ENCODE data around the gene CCDC183.
"Not testable (repeated sequence)": the region's sequence is repeated elsewhere in the genome, so short reads cannot be mapped to it uniquely, and the experiment has no call there.

Gene CCDC183

GRCh38 chr9:136840140-136840876, 44.2 kb downstream of the CCDC183 start:
- no peak overlapping the region for H3K27ac Mint-ChIP-seq
- H3K36me3 Mint-ChIP-seq (ENCODE audit: low read depth): peaks cover 5% of the 10 kb centered on the region
- H3K9me3 Mint-ChIP-seq: no peaks in the 10 kb centered on the region
- peaks cover 7% of the 10 kb centered on the region for H3K4me1 Mint-ChIP-seq (ENCODE audit: low read depth)
- H3K27me3 Mint-ChIP-seq: no peaks in the 10 kb centered on the region
- no peak overlapping the region for H3K4me3 Mint-ChIP-seq

- Mint-ChIP-seq H3K36me3 (ENCODE audit: low read depth) (peaks cover 5% of the 10 kb centered on the region), H3K9me3 (no peaks in the 10 kb centered on the region), H3K27ac (no peak overlapping the region), H3K4me1 (ENCODE audit: low read depth) (peaks cover 7% of the 10 kb centered on the region), H3K27me3 (no peaks in the 10 kb centered on the region), H3K4me3 (no peak overlapping the region)
Measured at GRCh38 chr9:136840877-136841645, 44.9 kb downstream of the CCDC183 start.

GRCh38 chr9:136841646-136842379, 45.7 kb downstream of the CCDC183 start:
- H3K27me3 Mint-ChIP-seq; H3K27ac Mint-ChIP-seq; H3K9me3 Mint-ChIP-seq; H3K36me3 Mint-ChIP-seq (ENCODE audit: low read depth); H3K4me1 Mint-ChIP-seq (ENCODE audit: low read depth): not testable (repeated sequence)
- peak overlapping the region; percentile 75 for H3K4me3 Mint-ChIP-seq

- H3K4me3 Mint-ChIP-seq: peak within 1 kb of the TSS; percentile 75
- not testable (repeated sequence) for H3K27ac Mint-ChIP-seq; H3K36me3 Mint-ChIP-seq (ENCODE audit: low read depth)
Measured at GRCh38 chr9:136842380-136842948, 46.3 kb downstream of the CCDC183 start, which contains the start of gene AJM1. TSS of gene AJM1 (plus strand) at chr9:136842478. CDS start at chr9:136844415, 1,937 bp downstream.

GRCh38 chr9:136843159-136843800, 47.1 kb downstream of the CCDC183 start:
- H3K4me1 Mint-ChIP-seq (ENCODE audit: low read depth): peaks cover 13% of the 10 kb centered on the region
- H3K27me3 Mint-ChIP-seq; H3K36me3 Mint-ChIP-seq (ENCODE audit: low read depth); H3K9me3 Mint-ChIP-seq; H3K27ac Mint-ChIP-seq: not testable (repeated sequence)
- peak overlapping the region; percentile 43 for H3K4me3 Mint-ChIP-seq

More at GRCh38 chr9:136842380-136842948, 46.3 kb downstream of the CCDC183 start, which contains the start of gene AJM1:
- H3K27me3 Mint-ChIP-seq; H3K4me1 Mint-ChIP-seq (ENCODE audit: low read depth); H3K9me3 Mint-ChIP-seq: not testable (repeated sequence)

- H3K27ac Mint-ChIP-seq; H3K36me3 Mint-ChIP-seq (ENCODE audit: low read depth); H3K27me3 Mint-ChIP-seq; H3K9me3 Mint-ChIP-seq: not testable (repeated sequence)
- Mint-ChIP-seq H3K4me3 (peak overlapping the region; percentile 43), H3K4me1 (ENCODE audit: low read depth) (peaks cover 15% of the 10 kb centered on the region)
Measured at GRCh38 chr9:136843801-136844740, 47.9 kb downstream of the CCDC183 start.

- Mint-ChIP-seq H3K27ac (no peak overlapping the region), H3K9me3 (no peaks in the 10 kb centered on the region), H3K27me3 (peaks cover 8% of the 10 kb centered on the region), H3K36me3 (ENCODE audit: low read depth) (peaks cover 3% of the 10 kb centered on the region), H3K4me3 (no peak overlapping the region), H3K4me1 (ENCODE audit: low read depth) (peaks cover 17% of the 10 kb centered on the region)
Measured at GRCh38 chr9:136844761-136845464, 48.8 kb downstream of the CCDC183 start.

- H3K4me1 Mint-ChIP-seq (ENCODE audit: low read depth): peaks cover 19% of the 10 kb centered on the region
- peaks cover 8% of the 10 kb centered on the region for H3K27me3 Mint-ChIP-seq
- no peak overlapping the region for H3K27ac Mint-ChIP-seq
- H3K9me3 Mint-ChIP-seq: no peaks in the 10 kb centered on the region
- no peak overlapping the region for H3K4me3 Mint-ChIP-seq
- H3K36me3 Mint-ChIP-seq (ENCODE audit: low read depth): no peaks in the 10 kb centered on the region
Measured at GRCh38 chr9:136845465-136846260, 49.5 kb downstream of the CCDC183 start.

- H3K27ac Mint-ChIP-seq: no peak overlapping the region
- H3K9me3 Mint-ChIP-seq: no peaks in the 10 kb centered on the region
- H3K4me3 Mint-ChIP-seq: peak overlapping the region; percentile 10
- H3K27me3 Mint-ChIP-seq: peaks cover 8% of the 10 kb centered on the region
- H3K36me3 Mint-ChIP-seq (ENCODE audit: low read depth): no peaks in the 10 kb centered on the region
- peaks cover 19% of the 10 kb centered on the region for H3K4me1 Mint-ChIP-seq (ENCODE audit: low read depth)
Measured at GRCh38 chr9:136846376-136847087, 50.4 kb downstream of the CCDC183 start.

- Mint-ChIP-seq H3K27me3 (peaks cover 8% of the 10 kb centered on the region), H3K36me3 (ENCODE audit: low read depth) (no peaks in the 10 kb centered on the region), H3K27ac (peak overlapping the region; percentile 72), H3K4me1 (ENCODE audit: low read depth) (peaks cover 19% of the 10 kb centered on the region), H3K4me3 (peak overlapping the region; percentile 88), H3K9me3 (no peaks in the 10 kb centered on the region)
Measured at GRCh38 chr9:136847088-136847825, 51.1 kb downstream of the CCDC183 start.

- Mint-ChIP-seq H3K9me3 (no peaks in the 10 kb centered on the region), H3K27ac (peak overlapping the region; percentile 72), H3K36me3 (ENCODE audit: low read depth) (no peaks in the 10 kb centered on the region), H3K4me1 (ENCODE audit: low read depth) (peaks cover 19% of the 10 kb centered on the region), H3K4me3 (peak overlapping the region; percentile 88), H3K27me3 (peaks cover 8% of the 10 kb centered on the region)
Measured at GRCh38 chr9:136847826-136848392, 51.8 kb downstream of the CCDC183 start.

Measured in stimulated activated naive CD8-positive, alpha-beta T cell treated with anti-CD3 and anti-CD28 coated beads, Interleukin-15, Interleukin-2, amounts not matched to agents 100 ng/mL and 50 ng/mL, for 24 hours (primary cell).